ENCODE measurements around the gene PTK7. TPM values are rescaled to one million over a fixed set of nuclear protein-coding genes. Genes with fewer than 3 reads are reported as not detected.

Gene PTK7
- 15.3 and 24.6 TPM in 2 replicates for total RNA-seq

DNA sequence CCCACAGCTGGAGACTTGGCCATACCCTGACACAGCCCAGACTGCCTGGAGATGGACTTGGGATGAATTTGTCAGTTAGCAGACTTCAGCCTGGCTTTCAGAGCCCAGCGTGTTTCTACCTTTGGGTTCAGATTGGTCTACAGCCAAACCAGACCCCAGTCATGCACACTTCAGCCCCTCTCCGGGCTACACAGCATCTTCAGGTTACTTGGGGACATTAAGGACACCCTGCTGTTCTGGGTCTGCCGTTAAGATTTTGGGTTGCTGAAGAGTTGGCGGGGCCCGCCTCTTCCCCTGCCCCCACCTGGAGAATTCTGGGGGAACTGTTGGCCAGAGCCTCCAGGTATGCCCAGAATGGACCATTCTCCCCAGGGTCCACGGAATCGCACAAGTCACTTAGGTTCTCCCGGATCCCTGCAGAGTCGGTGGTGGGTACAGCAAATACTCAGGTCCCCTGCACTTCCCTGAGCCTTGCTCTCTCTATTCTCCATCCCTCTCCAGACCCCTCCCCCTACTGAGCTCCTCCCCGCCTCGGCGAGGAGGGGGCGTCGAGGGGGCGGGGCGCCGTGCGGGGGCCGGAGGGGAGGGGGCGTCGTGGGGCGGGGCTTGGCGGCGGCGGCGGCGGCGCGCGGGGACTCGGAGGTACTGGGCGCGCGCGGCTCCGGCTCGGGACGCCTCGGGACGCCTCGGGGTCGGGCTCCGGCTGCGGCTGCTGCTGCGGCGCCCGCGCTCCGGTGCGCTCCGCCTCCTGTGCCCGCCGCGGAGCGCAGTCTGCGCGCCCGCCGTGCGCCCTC lies at the start of gene PTK7:
Gene PTK7 (plus strand): TSS at position 645 of the 794 bp plus-strand sequence. CDS start 175 bp downstream, outside the sequence.

DNA sequence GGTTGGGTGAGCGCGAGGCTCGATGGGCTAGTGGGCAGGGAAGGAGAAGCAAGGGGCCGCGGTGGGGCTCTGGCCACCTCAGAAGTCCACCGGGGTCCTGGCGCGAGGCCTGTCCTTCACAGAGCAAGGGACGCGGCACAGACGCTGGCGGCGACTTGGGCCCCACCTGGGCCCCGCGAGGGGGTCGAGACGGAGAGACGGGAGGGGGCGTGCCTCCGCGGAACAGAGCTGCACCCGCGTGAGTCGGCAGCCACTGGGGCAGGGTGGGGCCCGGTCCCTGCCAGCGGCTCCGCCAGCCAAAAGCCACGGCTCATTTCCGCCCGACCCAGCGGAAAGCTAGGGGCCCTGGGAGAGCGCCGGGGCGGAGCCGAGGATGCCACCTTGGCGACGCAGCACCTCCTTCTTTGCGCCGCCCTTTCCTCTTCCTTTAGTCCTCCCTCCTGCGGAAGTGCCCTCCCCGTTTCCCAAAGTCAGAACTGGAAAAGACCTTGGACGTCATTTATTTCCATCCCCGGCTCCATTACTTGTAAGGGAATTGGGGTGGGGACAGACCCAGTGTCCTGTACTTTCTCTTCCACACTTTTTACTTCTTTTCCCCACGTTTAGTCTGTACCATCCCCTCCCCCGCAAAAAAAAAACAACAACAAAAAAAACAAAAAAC lies 22.4 kb upstream of the PTK7 start, which contains the start of gene CUL7:
Gene CUL7 (minus strand): TSS at position 307 of the 661 bp plus-strand sequence. CDS start 1,063 bp downstream, outside the sequence.

GRCh38 chr6:43059168-43060033 lies 16.7 kb upstream of the PTK7 start, which contains the start of the genes KLC4 and MRPL2:
Gene KLC4 (plus strand): TSS chr6:43059631. CDS start chr6:43061336, 1,705 bp downstream.
Gene MRPL2 (minus strand): TSS chr6:43059434. CDS start chr6:43059381, 53 bp downstream.

DNA sequence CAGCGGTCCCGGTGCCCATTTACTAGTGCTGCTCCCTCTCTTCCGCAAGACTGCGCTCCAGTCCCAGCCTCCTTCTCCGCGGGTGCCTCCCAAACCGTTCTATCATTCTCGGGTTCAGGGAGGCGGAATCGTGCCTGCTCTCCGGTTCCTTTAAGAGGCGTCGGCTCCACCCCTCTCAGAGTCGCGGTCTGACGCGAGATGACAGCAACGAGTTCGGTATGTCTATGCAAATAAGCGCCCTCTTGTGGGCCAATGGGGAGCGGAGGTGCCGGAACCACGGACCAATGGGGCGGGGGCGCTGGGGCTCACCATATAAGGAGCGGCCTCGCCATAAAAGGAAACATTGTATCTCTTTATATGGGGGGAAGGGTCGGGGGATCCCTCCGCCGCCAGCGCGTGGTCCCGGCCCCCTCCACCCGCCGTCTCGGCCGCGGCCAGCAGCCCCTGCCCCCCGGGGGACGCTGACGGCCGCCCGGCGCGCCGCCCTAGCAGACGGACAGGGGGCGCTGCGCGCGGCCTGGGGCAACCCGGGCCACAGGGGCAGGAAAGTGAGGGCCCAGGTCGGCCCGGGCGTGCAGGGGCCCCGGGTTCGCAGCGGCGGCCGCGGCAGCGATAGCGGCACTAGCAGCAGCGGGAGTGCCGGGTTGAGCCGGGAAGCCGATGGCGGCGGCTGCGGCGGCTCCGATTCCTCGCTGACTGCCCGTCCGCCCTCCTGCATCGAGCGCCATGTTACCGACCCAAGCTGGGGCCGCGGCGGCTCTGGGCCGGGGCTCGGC lies 95.0 kb downstream of the PTK7 start, which contains the start of gene SRF:
Gene SRF (plus strand): TSS at position 339 of the 776 bp plus-strand sequence. CDS start 388 bp downstream, at position 727.

GRCh38 chr6:43181942-43182860 lies 106.1 kb downstream of the PTK7 start, which contains the start of gene CUL9:
Gene CUL9 (plus strand): TSS chr6:43182196. CDS start chr6:43184311, 2,115 bp downstream.

Other genes with a start within 250 kb of the PTK7 start
- gene RPL7L1, start 196.7 kb upstream of the PTK7 start, total RNA-seq = 96.0 and 109 TPM in 2 replicates
- not detected in 2 replicates for gene PTCRA, start 160.3 kb upstream of the PTK7 start, total RNA-seq
- gene CNPY3, start 146.8 kb upstream of the PTK7 start, total RNA-seq = 20.7 and 35.7 TPM in 2 replicates
- 0.09 TPM in 1 of 2 replicates, not detected in the other for gene GNMT, start 115.6 kb upstream of the PTK7 start, total RNA-seq
- 27.7 and 48.2 TPM in 2 replicates for gene PEX6, start 97.1 kb upstream of the PTK7 start, total RNA-seq
- gene PPP2R5D, start 91.7 kb upstream of the PTK7 start, total RNA-seq = 35.8 and 38.1 TPM in 2 replicates
- 50.9 and 54.4 TPM in 2 replicates for gene MEA1, start 62.4 kb upstream of the PTK7 start, total RNA-seq
- 83.8 and 110 TPM in 2 replicates for gene KLHDC3, start 62.1 kb upstream of the PTK7 start, total RNA-seq
- 77.2 and 100.0 TPM in 2 replicates for gene RRP36, start 54.7 kb upstream of the PTK7 start, total RNA-seq
- 21.1 and 34.3 TPM in 2 replicates for gene CUL7, start 22.5 kb upstream of the PTK7 start, total RNA-seq
- 18.5 and 21.6 TPM in 2 replicates for gene MRPL2, start 16.9 kb upstream of the PTK7 start, total RNA-seq
- gene KLC4, start 16.7 kb upstream of the PTK7 start, total RNA-seq = 13.4 and 17.2 TPM in 2 replicates
- gene SRF, start 95.0 kb downstream of the PTK7 start, total RNA-seq = 15.7 and 17.7 TPM in 2 replicates
- gene CUL9, start 105.9 kb downstream of the PTK7 start, total RNA-seq = 19.7 and 30.1 TPM in 2 replicates
- 32.0 and 54.7 TPM in 2 replicates for gene DNPH1, start 153.2 kb downstream of the PTK7 start, total RNA-seq
- under 0.01 and 0.09 TPM in 2 replicates for gene TTBK1, start 167.2 kb downstream of the PTK7 start, total RNA-seq
- not detected in 2 replicates for gene SLC22A7, start 221.9 kb downstream of the PTK7 start, total RNA-seq
- gene CRIP3, start 232.5 kb downstream of the PTK7 start, total RNA-seq = not detected in 2 replicates